ENCODE measurements around the gene MRPL52.

DNA sequence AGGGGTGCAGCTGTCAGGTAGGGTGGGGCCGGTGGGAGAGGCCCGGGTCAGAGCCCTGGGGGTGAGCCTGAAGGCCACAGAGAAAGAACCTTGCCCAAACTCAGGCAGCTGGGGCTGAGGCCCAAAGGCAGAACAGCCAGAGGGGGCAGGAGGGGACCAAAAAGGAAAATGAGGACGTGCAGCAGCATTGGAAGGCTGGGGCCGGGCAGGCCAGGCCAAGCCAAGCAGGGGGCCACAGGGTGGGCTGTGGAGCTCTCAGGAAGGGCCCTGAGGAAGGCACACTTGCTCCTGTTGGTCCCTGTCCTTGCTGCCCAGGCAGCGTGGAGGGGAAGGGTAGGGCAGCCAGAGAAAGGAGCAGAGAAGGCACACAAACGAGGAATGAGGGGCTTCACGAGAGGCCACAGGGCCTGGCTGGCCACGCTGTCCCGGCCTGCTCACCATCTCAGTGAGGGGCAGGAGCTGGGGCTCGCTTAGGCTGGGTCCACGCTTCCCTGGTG is 17.2 kb downstream of the MRPL52 start:
- TF ChIP-seq, protein P1, sequence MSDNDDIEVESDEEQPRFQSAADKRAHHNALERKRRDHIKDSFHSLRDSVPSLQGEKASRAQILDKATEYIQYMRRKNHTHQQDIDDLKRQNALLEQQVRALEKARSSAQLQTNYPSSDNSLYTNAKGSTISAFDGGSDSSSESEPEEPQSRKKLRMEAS (IDR thresholded peaks at IDR 0.05): no peak
- TF ChIP-seq TAF1 (IDR thresholded peaks at IDR 0.05; ENCODE audit: low read depth) (no peak), RAD21 (IDR thresholded peaks at IDR 0.05; ENCODE audit: low read depth) (no peak), REST (IDR thresholded peaks at IDR 0.05; ENCODE audit: low read depth) (no peak), EGR1 (IDR thresholded peaks at IDR 0.05) (no peak), YY1 (IDR thresholded peaks at IDR 0.05; ENCODE audit: low read depth) (no peak), CEBPB (IDR thresholded peaks at IDR 0.05) (no peak), ZBTB7A (IDR thresholded peaks at IDR 0.05; ENCODE audit: low read depth) (no peak), CREB1 (IDR thresholded peaks at IDR 0.05; ENCODE audit: low read depth) (no peak), EP300 (IDR thresholded peaks at IDR 0.05; ENCODE audit: borderline replicate concordance) (no peak)
- TF ChIP-seq, protein P2, sequence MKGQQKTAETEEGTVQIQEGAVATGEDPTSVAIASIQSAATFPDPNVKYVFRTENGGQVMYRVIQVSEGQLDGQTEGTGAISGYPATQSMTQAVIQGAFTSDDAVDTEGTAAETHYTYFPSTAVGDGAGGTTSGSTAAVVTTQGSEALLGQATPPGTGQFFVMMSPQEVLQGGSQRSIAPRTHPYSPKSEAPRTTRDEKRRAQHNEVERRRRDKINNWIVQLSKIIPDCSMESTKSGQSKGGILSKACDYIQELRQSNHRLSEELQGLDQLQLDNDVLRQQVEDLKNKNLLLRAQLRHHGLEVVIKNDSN (IDR thresholded peaks at IDR 0.05): no peak
